BE2C (cell line): ENCODE results near the gene GJB5.

Experiments used
- DNase-seq: peaks from one replicate; pipeline ENCODE4 v3.0.0-alpha.2; 2020
- H3K27me3 ChIP-seq: fragments of 250-450 bp; sonication (Bioruptor Pico); 2 replicates; pipeline ENCODE4 v1.5.1; 2020; ENCODE audit warnings: mild to moderate bottlenecking
- H3K36me3 ChIP-seq: fragments of 250-450 bp; sonication (Bioruptor Pico); 2 replicates; pipeline ENCODE4 v1.5.1; 2020; ENCODE audit warnings: mild to moderate bottlenecking
- H3K4me1 ChIP-seq: fragments of 250-450 bp; sonication (Bioruptor Pico); 2 replicates; pipeline ENCODE4 v1.5.1; 2020
- H3K4me3 ChIP-seq: 2 replicates; pipeline ENCODE4 v1.5.1; 2011; ENCODE audit warnings: low read depth, low read length
- H3K9me3 ChIP-seq: fragments of 250-450 bp; sonication (Bioruptor Pico); 2 replicates; pipeline ENCODE4 v1.5.1; 2020
- TF ChIP-seq, protein P1 (sequence below): IDR thresholded peaks from 2 replicates; pipeline ENCODE4 v1.5.1; 2012; ENCODE audit warnings: mild to moderate bottlenecking, low read depth, low read length

Gene GJB5

DNA sequence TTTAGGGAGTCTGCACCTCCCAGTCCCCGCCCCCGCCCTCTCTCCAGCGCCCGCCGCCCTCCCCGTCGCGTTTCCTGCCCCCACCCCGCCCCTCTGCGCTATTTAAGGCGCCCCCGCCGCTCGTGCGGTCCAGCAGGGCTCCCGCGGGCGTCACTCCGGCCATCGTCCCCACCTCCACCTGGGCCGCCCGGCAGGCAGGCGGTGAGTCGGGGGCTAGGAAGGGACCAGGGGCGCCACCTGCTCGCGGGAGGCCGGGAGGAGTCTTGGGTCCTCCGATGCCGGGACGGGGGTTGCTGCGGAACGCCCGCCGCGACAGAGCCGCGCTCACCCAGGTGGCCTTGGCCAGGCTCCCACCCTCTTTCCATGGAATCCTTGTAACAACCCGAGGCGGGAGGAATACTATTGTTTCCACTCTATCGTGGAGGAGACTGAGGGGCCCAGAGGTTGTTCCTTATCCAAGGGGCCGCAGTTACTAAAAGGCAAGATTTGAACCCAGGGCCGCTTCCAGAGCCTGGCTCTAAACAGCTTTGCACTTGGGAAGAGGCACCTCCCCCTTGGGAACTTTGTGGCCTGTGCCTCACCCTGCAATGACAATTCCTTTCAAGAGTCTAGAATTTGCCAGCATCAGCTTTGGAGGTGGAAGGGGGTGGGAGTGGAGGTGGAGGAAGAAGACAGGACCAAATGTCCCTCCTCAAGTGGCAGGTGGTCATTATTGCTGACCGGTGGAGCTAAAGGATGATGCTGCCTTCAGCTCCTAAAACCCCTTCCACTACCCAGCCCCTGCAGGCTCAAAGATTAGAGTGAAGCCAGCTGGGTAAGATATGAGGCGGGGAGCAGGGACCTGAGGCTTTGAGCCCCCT is 38.3 kb downstream of the GJB5 start, which contains the start of gene GJA4:
GJA4 (plus strand) TSS at position 132 of the 860 bp plus-strand sequence. CDS start 1,215 bp downstream, outside the sequence.
- Histone ChIP-seq H3K9me3 (no peaks in the 10 kb centered on the region), H3K4me1 (no peaks in the 10 kb centered on the region), H3K27me3 (no peaks in the 10 kb centered on the region), H3K4me3 (no peak within 1 kb of the TSS), H3K36me3 (no peaks in the 10 kb centered on the region)
- TF ChIP-seq, protein P1, sequence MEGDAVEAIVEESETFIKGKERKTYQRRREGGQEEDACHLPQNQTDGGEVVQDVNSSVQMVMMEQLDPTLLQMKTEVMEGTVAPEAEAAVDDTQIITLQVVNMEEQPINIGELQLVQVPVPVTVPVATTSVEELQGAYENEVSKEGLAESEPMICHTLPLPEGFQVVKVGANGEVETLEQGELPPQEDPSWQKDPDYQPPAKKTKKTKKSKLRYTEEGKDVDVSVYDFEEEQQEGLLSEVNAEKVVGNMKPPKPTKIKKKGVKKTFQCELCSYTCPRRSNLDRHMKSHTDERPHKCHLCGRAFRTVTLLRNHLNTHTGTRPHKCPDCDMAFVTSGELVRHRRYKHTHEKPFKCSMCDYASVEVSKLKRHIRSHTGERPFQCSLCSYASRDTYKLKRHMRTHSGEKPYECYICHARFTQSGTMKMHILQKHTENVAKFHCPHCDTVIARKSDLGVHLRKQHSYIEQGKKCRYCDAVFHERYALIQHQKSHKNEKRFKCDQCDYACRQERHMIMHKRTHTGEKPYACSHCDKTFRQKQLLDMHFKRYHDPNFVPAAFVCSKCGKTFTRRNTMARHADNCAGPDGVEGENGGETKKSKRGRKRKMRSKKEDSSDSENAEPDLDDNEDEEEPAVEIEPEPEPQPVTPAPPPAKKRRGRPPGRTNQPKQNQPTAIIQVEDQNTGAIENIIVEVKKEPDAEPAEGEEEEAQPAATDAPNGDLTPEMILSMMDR: no peak
- no peak for DNase-seq

DNA sequence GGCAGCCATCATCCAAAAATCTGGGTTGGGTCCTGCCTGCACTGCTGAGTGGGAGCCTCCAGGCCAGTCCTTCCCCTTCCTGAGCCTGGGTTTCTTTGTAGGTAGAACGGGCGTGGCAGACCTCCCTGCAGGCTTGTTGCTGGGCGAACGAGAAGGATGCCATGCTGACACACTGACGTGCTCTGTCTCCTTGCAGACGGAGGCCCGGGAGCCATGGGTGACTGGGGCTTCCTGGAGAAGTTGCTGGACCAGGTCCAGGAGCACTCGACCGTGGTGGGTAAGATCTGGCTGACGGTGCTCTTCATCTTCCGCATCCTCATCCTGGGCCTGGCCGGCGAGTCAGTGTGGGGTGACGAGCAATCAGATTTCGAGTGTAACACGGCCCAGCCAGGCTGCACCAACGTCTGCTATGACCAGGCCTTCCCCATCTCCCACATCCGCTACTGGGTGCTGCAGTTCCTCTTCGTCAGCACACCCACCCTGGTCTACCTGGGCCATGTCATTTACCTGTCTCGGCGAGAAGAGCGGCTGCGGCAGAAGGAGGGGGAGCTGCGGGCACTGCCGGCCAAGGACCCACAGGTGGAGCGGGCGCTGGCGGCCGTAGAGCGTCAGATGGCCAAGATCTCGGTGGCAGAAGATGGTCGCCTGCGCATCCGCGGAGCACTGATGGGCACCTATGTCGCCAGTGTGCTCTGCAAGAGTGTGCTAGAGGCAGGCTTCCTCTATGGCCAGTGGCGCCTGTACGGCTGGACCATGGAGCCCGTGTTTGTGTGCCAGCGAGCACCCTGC is 39.3 kb downstream of the GJB5 start:
- TF ChIP-seq, protein P1: no peak
- DNase-seq: no peak
- Histone ChIP-seq H3K4me3 (no peak overlapping the region), H3K9me3 (no peaks in the 10 kb centered on the region), H3K27me3 (no peaks in the 10 kb centered on the region), H3K36me3 (no peaks in the 10 kb centered on the region), H3K4me1 (no peaks in the 10 kb centered on the region)

DNA sequence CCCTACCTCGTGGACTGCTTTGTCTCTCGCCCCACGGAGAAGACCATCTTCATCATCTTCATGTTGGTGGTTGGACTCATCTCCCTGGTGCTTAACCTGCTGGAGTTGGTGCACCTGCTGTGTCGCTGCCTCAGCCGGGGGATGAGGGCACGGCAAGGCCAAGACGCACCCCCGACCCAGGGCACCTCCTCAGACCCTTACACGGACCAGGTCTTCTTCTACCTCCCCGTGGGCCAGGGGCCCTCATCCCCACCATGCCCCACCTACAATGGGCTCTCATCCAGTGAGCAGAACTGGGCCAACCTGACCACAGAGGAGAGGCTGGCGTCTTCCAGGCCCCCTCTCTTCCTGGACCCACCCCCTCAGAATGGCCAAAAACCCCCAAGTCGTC is 39.9 kb downstream of the GJB5 start:
- TF ChIP-seq, protein P1: no peak
- Histone ChIP-seq H3K9me3 (no peaks in the 10 kb centered on the region), H3K27me3 (no peaks in the 10 kb centered on the region), H3K4me3 (no peak overlapping the region), H3K36me3 (no peaks in the 10 kb centered on the region), H3K4me1 (no peaks in the 10 kb centered on the region)
- DNase-seq: no peak

DNA sequence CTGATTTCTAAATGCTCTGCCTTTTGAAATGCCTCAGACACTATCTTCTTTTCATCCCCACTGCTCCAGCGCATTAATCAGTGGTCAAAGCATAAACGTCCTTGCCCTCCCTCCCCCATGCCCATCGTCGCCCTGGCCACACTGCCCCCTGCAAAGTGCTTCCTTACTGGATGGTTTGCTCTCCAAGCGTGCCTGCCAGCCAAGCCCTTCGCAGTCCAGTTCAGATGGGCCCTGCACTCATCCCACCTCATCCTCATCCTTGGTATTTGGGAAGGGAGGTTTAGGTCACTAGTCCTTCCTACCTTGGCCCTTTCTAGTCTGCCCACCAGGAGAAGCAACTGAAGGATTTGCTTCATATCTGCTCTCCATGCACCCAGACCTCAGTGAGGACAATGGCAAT is 41.1 kb downstream of the GJB5 start:
- H3K27me3 ChIP-seq: no peaks in the 10 kb centered on the region
- no peaks in the 10 kb centered on the region for H3K4me1 ChIP-seq
- TF ChIP-seq, protein P1: no peak
- no peak overlapping the region for H3K4me3 ChIP-seq
- DNase-seq: no peak
- H3K36me3 ChIP-seq: no peaks in the 10 kb centered on the region
- no peaks in the 10 kb centered on the region for H3K9me3 ChIP-seq

DNA sequence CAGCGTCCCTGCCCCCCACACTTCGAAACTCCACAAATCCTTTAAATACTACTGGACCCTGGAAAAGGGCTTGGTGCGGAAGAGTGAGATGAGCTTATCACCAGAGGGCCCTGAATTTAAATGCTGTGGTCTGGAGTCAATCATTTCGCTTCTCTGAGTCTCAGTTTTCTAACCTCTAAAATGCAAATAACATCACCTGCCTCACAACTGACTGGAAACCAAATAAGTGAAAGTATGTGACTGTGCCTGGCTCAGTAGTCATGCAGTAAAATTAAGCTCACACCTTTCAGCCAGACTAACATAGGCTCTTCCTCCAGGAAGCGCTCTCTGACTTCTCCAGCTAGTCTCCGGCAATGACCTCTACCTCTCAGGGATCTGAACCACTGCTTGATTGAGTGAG is 42.1 kb downstream of the GJB5 start:
- no peak for DNase-seq
- Histone ChIP-seq H3K4me3 (no peak overlapping the region), H3K4me1 (no peaks in the 10 kb centered on the region), H3K27me3 (no peaks in the 10 kb centered on the region), H3K9me3 (no peaks in the 10 kb centered on the region), H3K36me3 (no peaks in the 10 kb centered on the region)
- TF ChIP-seq, protein P1: no peak
